ENCODE measurements around the gene AFF3.

AFF3 gene

DNA sequence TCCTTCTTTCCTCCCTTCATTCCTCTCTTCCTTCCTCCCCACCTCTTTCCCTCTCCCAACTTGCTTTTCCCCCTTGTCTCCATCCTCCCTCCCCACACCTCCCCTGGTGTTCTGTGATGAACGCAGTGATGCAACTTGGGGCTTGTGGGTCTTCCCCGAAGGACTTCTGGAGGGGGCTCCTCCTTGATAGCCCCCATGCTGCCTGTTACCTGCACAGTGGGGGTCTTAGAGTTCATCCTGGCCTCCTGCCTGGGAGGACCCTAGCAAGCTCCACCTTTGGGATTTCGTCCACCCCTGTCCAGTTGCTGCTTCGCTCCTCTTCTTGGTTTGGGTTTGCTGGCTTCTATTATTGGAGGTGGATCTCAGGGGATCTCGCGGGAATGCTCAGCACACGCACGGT is 43.7 kb upstream of the AFF3 start:
- H3K79me2 ChIP-seq (ENCODE audit: low read length): no peaks in the 10 kb centered on the region
- no peaks in the 10 kb centered on the region for H3K9me3 ChIP-seq (replicated peaks; ENCODE audit: insufficient read depth, low read length)
- no peak for DNase-seq
- TF ChIP-seq EZH2 (optimal IDR thresholded peaks at IDR 0.05; ENCODE audit: low read depth, low read length) (no peak), EZH2phosphoT487 (IDR thresholded peaks at IDR 0.05; ENCODE audit: low read length) (no peak)
- TF ChIP-seq, protein P1, sequence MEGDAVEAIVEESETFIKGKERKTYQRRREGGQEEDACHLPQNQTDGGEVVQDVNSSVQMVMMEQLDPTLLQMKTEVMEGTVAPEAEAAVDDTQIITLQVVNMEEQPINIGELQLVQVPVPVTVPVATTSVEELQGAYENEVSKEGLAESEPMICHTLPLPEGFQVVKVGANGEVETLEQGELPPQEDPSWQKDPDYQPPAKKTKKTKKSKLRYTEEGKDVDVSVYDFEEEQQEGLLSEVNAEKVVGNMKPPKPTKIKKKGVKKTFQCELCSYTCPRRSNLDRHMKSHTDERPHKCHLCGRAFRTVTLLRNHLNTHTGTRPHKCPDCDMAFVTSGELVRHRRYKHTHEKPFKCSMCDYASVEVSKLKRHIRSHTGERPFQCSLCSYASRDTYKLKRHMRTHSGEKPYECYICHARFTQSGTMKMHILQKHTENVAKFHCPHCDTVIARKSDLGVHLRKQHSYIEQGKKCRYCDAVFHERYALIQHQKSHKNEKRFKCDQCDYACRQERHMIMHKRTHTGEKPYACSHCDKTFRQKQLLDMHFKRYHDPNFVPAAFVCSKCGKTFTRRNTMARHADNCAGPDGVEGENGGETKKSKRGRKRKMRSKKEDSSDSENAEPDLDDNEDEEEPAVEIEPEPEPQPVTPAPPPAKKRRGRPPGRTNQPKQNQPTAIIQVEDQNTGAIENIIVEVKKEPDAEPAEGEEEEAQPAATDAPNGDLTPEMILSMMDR (IDR thresholded peaks at IDR 0.05; ENCODE audit: low read length): no peak
- H3K9me2 ChIP-seq (replicated peaks; ENCODE audit: insufficient read depth, low read length): no peaks in the 10 kb centered on the region
- H2AFZ ChIP-seq (ENCODE audit: low read length): no peak overlapping the region
- H3K36me3 ChIP-seq (replicated peaks; ENCODE audit: insufficient read depth, low read length): no peaks in the 10 kb centered on the region
- H4K20me1 ChIP-seq (ENCODE audit: insufficient read depth, low read length): no peaks in the 10 kb centered on the region
- no peaks in the 10 kb centered on the region for H3K4me1 ChIP-seq (ENCODE audit: low read length)
- no peak overlapping the region for H3K4me3 ChIP-seq (ENCODE audit: low read length)
- H3K9ac ChIP-seq (ENCODE audit: low read length): no peak overlapping the region
- H3K27me3 ChIP-seq (replicated peaks; ENCODE audit: insufficient read depth, low read length): no peaks in the 10 kb centered on the region
- no peak overlapping the region for H3K4me2 ChIP-seq (ENCODE audit: low read depth, low read length)
- H3K27ac ChIP-seq (ENCODE audit: low read length): no peak overlapping the region
- no peaks in the 10 kb centered on the region for H3F3A ChIP-seq (ENCODE audit: insufficient read depth, low read length)

DNA sequence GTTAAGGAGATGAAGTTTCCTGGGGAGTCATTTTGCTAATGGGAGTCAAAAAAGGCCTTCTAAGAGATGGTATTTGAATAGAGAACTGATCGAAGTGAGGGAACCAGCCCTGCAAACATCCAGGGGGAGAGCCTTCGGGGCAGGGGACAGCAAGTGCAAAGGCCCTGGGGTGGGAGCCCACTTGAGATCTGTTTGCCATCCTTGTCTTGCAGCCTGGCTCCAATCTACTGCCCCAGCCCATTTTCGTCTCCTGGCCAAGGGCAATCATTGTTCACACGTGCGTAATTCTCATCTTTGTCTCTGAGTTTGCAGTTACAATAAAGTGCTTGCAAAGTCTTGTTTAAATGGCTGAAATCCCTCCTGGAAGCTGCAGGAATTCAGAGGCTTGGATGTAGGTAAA is 43.1 kb upstream of the AFF3 start:
- H3K4me3 ChIP-seq (ENCODE audit: low read length): no peak overlapping the region
- H3K79me2 ChIP-seq (ENCODE audit: low read length): no peaks in the 10 kb centered on the region
- H4K20me1 ChIP-seq (ENCODE audit: insufficient read depth, low read length): no peaks in the 10 kb centered on the region
- H3K4me1 ChIP-seq (ENCODE audit: low read length): no peaks in the 10 kb centered on the region
- H3K27me3 ChIP-seq (replicated peaks; ENCODE audit: insufficient read depth, low read length): no peaks in the 10 kb centered on the region
- no peak overlapping the region for H3K4me2 ChIP-seq (ENCODE audit: low read depth, low read length)
- no peak overlapping the region for H2AFZ ChIP-seq (ENCODE audit: low read length)
- no peaks in the 10 kb centered on the region for H3K9me2 ChIP-seq (replicated peaks; ENCODE audit: insufficient read depth, low read length)
- no peak overlapping the region for H3K9ac ChIP-seq (ENCODE audit: low read length)
- no peaks in the 10 kb centered on the region for H3K36me3 ChIP-seq (replicated peaks; ENCODE audit: insufficient read depth, low read length)
- DNase-seq: no peak
- no peaks in the 10 kb centered on the region for H3K9me3 ChIP-seq (replicated peaks; ENCODE audit: insufficient read depth, low read length)
- H3F3A ChIP-seq (ENCODE audit: insufficient read depth, low read length): no peaks in the 10 kb centered on the region
- no peak overlapping the region for H3K27ac ChIP-seq (ENCODE audit: low read length)
- TF ChIP-seq EZH2 (optimal IDR thresholded peaks at IDR 0.05; ENCODE audit: low read depth, low read length) (no peak), EZH2phosphoT487 (IDR thresholded peaks at IDR 0.05; ENCODE audit: low read length) (no peak)
- TF ChIP-seq, protein P1 (IDR thresholded peaks at IDR 0.05; ENCODE audit: low read length): no peak

DNA sequence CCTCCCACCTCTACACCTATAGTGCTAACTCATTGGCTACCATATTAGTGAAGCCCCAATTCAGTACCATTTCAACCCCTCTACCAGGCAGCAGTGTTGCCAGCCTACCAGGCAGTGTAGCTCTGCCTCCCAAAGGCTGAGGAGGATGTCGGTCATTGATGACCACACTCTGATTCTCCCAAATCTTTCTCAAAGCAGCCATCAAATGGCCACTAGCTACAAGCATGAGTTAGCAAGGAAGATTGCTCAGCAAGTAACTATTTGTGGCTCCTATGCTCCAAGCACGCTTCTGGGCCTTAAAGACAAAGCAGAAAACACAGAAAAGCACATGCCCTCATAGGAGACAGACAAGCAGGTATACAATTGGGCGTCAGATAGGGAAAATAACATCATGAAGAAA is 42.7 kb upstream of the AFF3 start:
- DNase-seq: no peak
- Histone ChIP-seq H2AFZ (ENCODE audit: low read length) (no peak overlapping the region), H3K36me3 (replicated peaks; ENCODE audit: insufficient read depth, low read length) (no peaks in the 10 kb centered on the region), H3K9me3 (replicated peaks; ENCODE audit: insufficient read depth, low read length) (no peaks in the 10 kb centered on the region), H3K4me3 (ENCODE audit: low read length) (no peak overlapping the region), H3K4me2 (ENCODE audit: low read depth, low read length) (no peak overlapping the region), H3K9me2 (replicated peaks; ENCODE audit: insufficient read depth, low read length) (no peaks in the 10 kb centered on the region), H3K27ac (ENCODE audit: low read length) (no peak overlapping the region), H3K4me1 (ENCODE audit: low read length) (no peaks in the 10 kb centered on the region), H3K9ac (ENCODE audit: low read length) (no peak overlapping the region), H4K20me1 (ENCODE audit: insufficient read depth, low read length) (no peaks in the 10 kb centered on the region), H3F3A (ENCODE audit: insufficient read depth, low read length) (no peaks in the 10 kb centered on the region), H3K27me3 (replicated peaks; ENCODE audit: insufficient read depth, low read length) (no peaks in the 10 kb centered on the region), H3K79me2 (ENCODE audit: low read length) (no peaks in the 10 kb centered on the region)
- TF ChIP-seq, protein P1 (IDR thresholded peaks at IDR 0.05; ENCODE audit: low read length): no peak
- TF ChIP-seq EZH2phosphoT487 (IDR thresholded peaks at IDR 0.05; ENCODE audit: low read length): no peak
- no peak for TF ChIP-seq EZH2 (optimal IDR thresholded peaks at IDR 0.05; ENCODE audit: low read depth, low read length)
